HL-60 (cell line): ENCODE results near the gene SPATS2L.

ENCODE experiments used
- DNase-seq, 2 experiments: peaks; one replicate each; pipeline ENCODE4 v3.0.0-alpha.2; 2010 to 2020; ENCODE audit warnings: low read depth in 1 of 2, low spot score in 1 of 2
- H3K27ac ChIP-seq: fragments of 250-450 bp; sonication (Bioruptor Pico); replicated peaks from 2 replicates; pipeline ENCODE4 v1.5.1; 2020; ENCODE audit warnings: mild to moderate bottlenecking, moderate library complexity
- H3K27me3 ChIP-seq: fragments of 250-450 bp; sonication (Bioruptor Pico); 2 replicates; pipeline ENCODE4 v1.5.1; 2021; ENCODE audit warnings: mild to moderate bottlenecking, moderate library complexity; ENCODE audit not compliant: insufficient read depth, poor library complexity, severe bottlenecking
- H3K4me3 ChIP-seq: replicated peaks from 2 replicates; pipeline ENCODE4 v1.5.1; 2011; ENCODE audit warnings: mild to moderate bottlenecking, control low read depth, low read length; ENCODE audit not compliant: insufficient read depth
- GABPA ChIP-seq: IDR thresholded peaks from 2 replicates; pipeline ENCODE4 v1.6.1; 2012; ENCODE audit warnings: low read depth
- POLR2AphosphoS5 ChIP-seq: IDR thresholded peaks from 2 replicates; pipeline ENCODE4 v1.6.1; 2012; ENCODE audit warnings: low read depth
- SPI1 ChIP-seq: IDR thresholded peaks from 2 replicates; pipeline ENCODE4 v1.6.1; 2012; ENCODE audit warnings: low read depth, mild to moderate bottlenecking, borderline replicate concordance
- TF ChIP-seq, protein P1 (sequence below): IDR thresholded peaks from 2 replicates; pipeline ENCODE4 v1.6.1; 2012; ENCODE audit warnings: low read depth; ENCODE audit not compliant: insufficient replicate concordance
- TF ChIP-seq, protein P2 (sequence below): IDR thresholded peaks from one replicate; pipeline ENCODE4 v1.5.1; 2011; ENCODE audit warnings: low read length, control low read depth, inconsistent platforms; ENCODE audit not compliant: insufficient read depth

The SPATS2L gene

DNA sequence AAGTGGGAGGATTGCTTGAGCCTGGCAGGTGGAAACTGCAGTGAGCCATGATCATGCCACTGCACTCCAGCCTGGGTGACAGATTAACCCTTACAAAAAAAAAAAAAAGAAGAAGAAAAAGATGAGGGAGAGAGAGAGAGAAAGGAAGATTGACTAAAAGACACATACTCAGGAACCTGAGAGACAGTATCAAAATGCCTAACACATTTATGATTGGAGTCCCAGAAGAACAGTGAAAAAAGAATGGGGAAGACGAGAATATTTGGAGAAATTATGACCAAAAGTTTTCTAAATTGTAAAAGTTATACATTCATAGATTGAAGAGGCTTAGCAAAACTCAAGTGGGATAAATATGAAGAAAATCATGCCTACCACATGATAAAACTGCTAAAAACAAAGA, 19.9 kb upstream of the SPATS2L start:
- Histone ChIP-seq H3K27me3 (no peaks in the 10 kb centered on the region), H3K4me3 (no peak overlapping the region), H3K27ac (no peak overlapping the region)
- TF ChIP-seq POLR2AphosphoS5, result no peak
- TF ChIP-seq, protein P1, sequence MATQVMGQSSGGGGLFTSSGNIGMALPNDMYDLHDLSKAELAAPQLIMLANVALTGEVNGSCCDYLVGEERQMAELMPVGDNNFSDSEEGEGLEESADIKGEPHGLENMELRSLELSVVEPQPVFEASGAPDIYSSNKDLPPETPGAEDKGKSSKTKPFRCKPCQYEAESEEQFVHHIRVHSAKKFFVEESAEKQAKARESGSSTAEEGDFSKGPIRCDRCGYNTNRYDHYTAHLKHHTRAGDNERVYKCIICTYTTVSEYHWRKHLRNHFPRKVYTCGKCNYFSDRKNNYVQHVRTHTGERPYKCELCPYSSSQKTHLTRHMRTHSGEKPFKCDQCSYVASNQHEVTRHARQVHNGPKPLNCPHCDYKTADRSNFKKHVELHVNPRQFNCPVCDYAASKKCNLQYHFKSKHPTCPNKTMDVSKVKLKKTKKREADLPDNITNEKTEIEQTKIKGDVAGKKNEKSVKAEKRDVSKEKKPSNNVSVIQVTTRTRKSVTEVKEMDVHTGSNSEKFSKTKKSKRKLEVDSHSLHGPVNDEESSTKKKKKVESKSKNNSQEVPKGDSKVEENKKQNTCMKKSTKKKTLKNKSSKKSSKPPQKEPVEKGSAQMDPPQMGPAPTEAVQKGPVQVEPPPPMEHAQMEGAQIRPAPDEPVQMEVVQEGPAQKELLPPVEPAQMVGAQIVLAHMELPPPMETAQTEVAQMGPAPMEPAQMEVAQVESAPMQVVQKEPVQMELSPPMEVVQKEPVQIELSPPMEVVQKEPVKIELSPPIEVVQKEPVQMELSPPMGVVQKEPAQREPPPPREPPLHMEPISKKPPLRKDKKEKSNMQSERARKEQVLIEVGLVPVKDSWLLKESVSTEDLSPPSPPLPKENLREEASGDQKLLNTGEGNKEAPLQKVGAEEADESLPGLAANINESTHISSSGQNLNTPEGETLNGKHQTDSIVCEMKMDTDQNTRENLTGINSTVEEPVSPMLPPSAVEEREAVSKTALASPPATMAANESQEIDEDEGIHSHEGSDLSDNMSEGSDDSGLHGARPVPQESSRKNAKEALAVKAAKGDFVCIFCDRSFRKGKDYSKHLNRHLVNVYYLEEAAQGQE, result no peak
- TF ChIP-seq SPI1, result no peak
- no peak for TF ChIP-seq GABPA
- TF ChIP-seq, protein P2, sequence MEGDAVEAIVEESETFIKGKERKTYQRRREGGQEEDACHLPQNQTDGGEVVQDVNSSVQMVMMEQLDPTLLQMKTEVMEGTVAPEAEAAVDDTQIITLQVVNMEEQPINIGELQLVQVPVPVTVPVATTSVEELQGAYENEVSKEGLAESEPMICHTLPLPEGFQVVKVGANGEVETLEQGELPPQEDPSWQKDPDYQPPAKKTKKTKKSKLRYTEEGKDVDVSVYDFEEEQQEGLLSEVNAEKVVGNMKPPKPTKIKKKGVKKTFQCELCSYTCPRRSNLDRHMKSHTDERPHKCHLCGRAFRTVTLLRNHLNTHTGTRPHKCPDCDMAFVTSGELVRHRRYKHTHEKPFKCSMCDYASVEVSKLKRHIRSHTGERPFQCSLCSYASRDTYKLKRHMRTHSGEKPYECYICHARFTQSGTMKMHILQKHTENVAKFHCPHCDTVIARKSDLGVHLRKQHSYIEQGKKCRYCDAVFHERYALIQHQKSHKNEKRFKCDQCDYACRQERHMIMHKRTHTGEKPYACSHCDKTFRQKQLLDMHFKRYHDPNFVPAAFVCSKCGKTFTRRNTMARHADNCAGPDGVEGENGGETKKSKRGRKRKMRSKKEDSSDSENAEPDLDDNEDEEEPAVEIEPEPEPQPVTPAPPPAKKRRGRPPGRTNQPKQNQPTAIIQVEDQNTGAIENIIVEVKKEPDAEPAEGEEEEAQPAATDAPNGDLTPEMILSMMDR, result no peak
- no peak for DNase-seq

DNA sequence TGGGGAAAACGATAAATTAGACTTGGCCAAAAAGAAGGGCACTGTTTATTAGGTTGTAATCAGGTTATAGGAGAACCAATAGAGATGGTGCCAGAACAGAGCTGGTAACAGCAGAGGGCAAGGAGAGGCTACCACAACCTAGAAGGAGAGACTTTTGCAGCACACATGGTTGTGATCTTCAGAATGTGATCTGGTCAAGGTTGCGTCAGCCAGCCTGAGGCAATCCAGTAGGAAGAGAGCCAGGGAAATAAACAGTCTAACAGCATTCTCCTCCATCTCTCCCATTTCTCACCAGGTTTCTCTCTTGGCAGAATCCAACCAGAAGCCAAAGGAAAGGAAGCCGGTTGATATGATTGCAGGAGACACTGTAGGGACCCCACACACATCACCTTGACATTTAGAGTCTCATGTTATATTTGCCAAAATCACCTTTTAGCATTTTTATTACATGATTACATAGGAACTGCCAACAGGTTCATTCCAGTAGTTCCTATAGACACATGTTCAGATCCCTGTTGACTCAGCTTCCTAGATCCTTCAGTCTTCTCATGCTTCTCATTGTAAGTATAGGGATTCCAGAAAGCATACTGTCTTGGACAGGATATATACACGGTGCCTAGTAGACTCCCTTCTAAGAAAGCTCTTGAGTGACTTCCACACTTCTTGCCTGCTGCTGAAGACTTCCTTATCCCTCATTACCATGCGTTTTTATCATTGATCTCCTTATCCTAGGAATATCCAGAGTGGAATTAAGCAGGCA, 17.6 kb upstream of the SPATS2L start:
- H3K27me3 ChIP-seq, result no peaks in the 10 kb centered on the region
- TF ChIP-seq, protein P1, result no peak
- TF ChIP-seq, protein P2, result no peak
- TF ChIP-seq POLR2AphosphoS5 (no peak), GABPA (no peak), SPI1 (no peak)
- no peak for DNase-seq
- no peak overlapping the region for H3K4me3 ChIP-seq
- H3K27ac ChIP-seq, result no peak overlapping the region

DNA sequence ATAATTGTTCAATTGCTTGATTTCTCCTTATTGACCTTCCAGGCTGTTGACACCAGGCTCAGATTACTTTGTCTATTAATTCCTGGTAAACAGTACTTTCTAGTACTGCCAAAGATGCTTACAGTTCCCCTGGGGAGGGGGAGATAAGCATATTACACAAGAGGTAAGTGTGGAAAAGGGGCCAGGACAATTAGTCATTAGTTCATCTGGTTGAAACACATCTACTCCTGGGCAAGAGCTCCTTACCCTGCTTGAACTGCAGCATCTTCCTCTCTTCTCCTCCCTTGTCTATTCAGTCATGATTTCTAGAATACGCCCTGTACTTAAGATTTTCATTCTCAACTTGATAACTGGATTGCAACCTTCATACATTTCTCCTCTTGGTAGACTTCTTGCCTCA, 10.4 kb upstream of the SPATS2L start:
- no peak overlapping the region for H3K27ac ChIP-seq
- H3K27me3 ChIP-seq, result peaks cover 9% of the 10 kb centered on the region
- TF ChIP-seq, protein P2, result no peak
- no peak for TF ChIP-seq GABPA
- no peak for TF ChIP-seq POLR2AphosphoS5
- no peak for TF ChIP-seq SPI1
- TF ChIP-seq, protein P1, result no peak

More for the DNA sequence above, 10.4 kb upstream of the SPATS2L start:
- no peak overlapping the region for H3K4me3 ChIP-seq
- DNase-seq, result no peak
